K562 (cell line): Measurements from ENCODE around the gene C16orf90. TPM values are rescaled to one million over a fixed set of nuclear protein-coding genes. Genes with fewer than 3 reads are reported as not detected.

Experiments
- ATAC-seq: fragments of 200-7000 bp; cut with Tn5 transposase; 3 replicates; pipeline ENCODE4 v1.9.1; 2020; ENCODE audit warnings: moderate library complexity
- BruUV-seq: library from RNA; stranded (reverse); fragments of 400-500 nt; replicated peaks from 2 replicates; lab custom pipeline; 2021; lab: Mats Ljungman, UMichigan
- CTCF ChIA-PET: fragments of 300-600 bp; formaldehyde crosslinking; extraction: SDS; loops from one replicate; lab custom pipeline; 2021; ENCODE audit warnings: low intra/inter-chr PET ratio; lab: Yijun Ruan, JAX
- POLR2A ChIA-PET: fragments of 300-600, 350-650 bp; sonication (Branson Sonifier 250); formaldehyde crosslinking; extraction: SDS; loops from one replicate; lab custom pipeline; 2021; ENCODE audit warnings: antibody characterized with exemption, inconsistent platforms; lab: Yijun Ruan, JAX
- DNase-seq, 4 experiments: peaks; one replicate each; pipeline versions ENCODE4 v3.0.0 to v3.0.0-alpha.2; 2011 to 2018; ENCODE audit warnings: low spot score in 3 of 4, mixed read lengths in 3 of 4; ENCODE audit errors: extremely low read depth in 1 of 4
- FAIRE-seq: peaks from 2 replicates; lab custom pipeline; 2011; peaks lifted over from hg19 to GRCh38; lab: Jason Lieb, UNC
- H2AFZ ChIP-seq: 2 replicates; pipeline ENCODE4 v1.6.0; 2011; ENCODE audit warnings: low read depth, low read length, control low read depth, inconsistent platforms
- H3K27ac ChIP-seq: fragments of 200-600 bp; 3 replicates; pipeline ENCODE4 v1.8.0; 2011; ENCODE audit warnings: low read depth, mild to moderate bottlenecking, control low read depth, inconsistent platforms, low read length, moderate library complexity, mixed read lengths; ENCODE audit errors: extremely low read depth
- H3K27me3 ChIP-seq, 2 experiments: fragments of 300-600 bp in 1 of 2; 2 replicates in 1 of 2; 3 replicates in 1 of 2; pipeline versions ENCODE4 v1.6.0 to v1.8.0; 2011; ENCODE audit warnings: inconsistent platforms in 2 of 2, low read length in 2 of 2, mild to moderate bottlenecking in 1 of 2, mixed read lengths in 1 of 2, moderate library complexity in 1 of 2; ENCODE audit not compliant: control insufficient read depth in 2 of 2, insufficient read depth in 2 of 2
- H3K36me3 ChIP-seq: fragments of 300-600 bp; 3 replicates; pipeline ENCODE4 v1.8.0; 2011; ENCODE audit warnings: mild to moderate bottlenecking, low read length, inconsistent platforms; ENCODE audit not compliant: control insufficient read depth, insufficient read depth
- H3K4me1 ChIP-seq, 2 experiments: fragments of 200-600 bp in 1 of 2; replicated peaks in 1 of 2; 2 replicates in 1 of 2; 3 replicates in 1 of 2; pipeline versions ENCODE4 v1.5.1 to v1.8.0; 2011; ENCODE audit warnings: inconsistent platforms in 2 of 2, low read length in 2 of 2, mild to moderate bottlenecking in 1 of 2, mixed read lengths in 1 of 2, moderate library complexity in 1 of 2; ENCODE audit not compliant: control insufficient read depth in 2 of 2, insufficient read depth in 2 of 2
- H3K4me2 ChIP-seq: 2 replicates; pipeline ENCODE4 v1.6.1; 2011; ENCODE audit warnings: low read length, control low read depth, inconsistent platforms, mixed read lengths; ENCODE audit not compliant: insufficient read depth
- H3K4me3 ChIP-seq: fragments of 200-600 bp; sonication (generic), shearing (Covaris generic); 2 replicates; pipeline ENCODE4 v1.5.1; 2016; ENCODE audit warnings: control low read depth, inconsistent platforms
- H3K79me2 ChIP-seq: fragments of 200-600 bp; 3 replicates; pipeline ENCODE4 v1.8.0; 2011; ENCODE audit warnings: low read length, inconsistent platforms; ENCODE audit not compliant: control insufficient read depth, insufficient read depth
- H3K9ac ChIP-seq, 2 experiments: 2 replicates each; pipeline versions ENCODE4 v1.6.0 to v1.6.1; 2011; ENCODE audit warnings: low read depth in 2 of 2, low read length in 2 of 2, control low read depth in 1 of 2, inconsistent platforms in 1 of 2, mild to moderate bottlenecking in 1 of 2, mixed read lengths in 1 of 2; ENCODE audit not compliant: insufficient read depth in 1 of 2
- H3K9me1 ChIP-seq: one replicate; pipeline ENCODE4 v1.6.0; 2011; ENCODE audit warnings: inconsistent platforms, mild to moderate bottlenecking, low read length, moderate library complexity; ENCODE audit not compliant: control insufficient read depth, insufficient read depth
- H3K9me3 ChIP-seq: replicated peaks from 2 replicates; pipeline ENCODE4 v1.5.1; 2011; ENCODE audit warnings: low read depth, low read length, inconsistent platforms; ENCODE audit not compliant: control insufficient read depth, insufficient read depth
- H4K20me1 ChIP-seq: replicated peaks from 2 replicates; pipeline ENCODE4 v1.6.1; 2011; ENCODE audit warnings: low read length, inconsistent platforms, mixed read lengths; ENCODE audit not compliant: control insufficient read depth, insufficient read depth
- ELF4 ChIP-seq: fragments of 450-650 bp; formaldehyde crosslinking; IDR thresholded peaks from 2 replicates; pipeline ENCODE4 v1.4.0; 2022; ENCODE audit warnings: missing genetic modification characterization
- HES1 ChIP-seq: fragments of 450-650 bp; IDR thresholded peaks from 2 replicates; pipeline ENCODE4 v1.6.1; 2016; ENCODE audit warnings: low read depth, mild to moderate bottlenecking, moderate library complexity
- HEY1 ChIP-seq: fragments of 250-450 bp; sonication (Bioruptor Pico); IDR thresholded peaks from 2 replicates; pipeline ENCODE4 v1.5.0; 2020; ENCODE audit warnings: mild to moderate bottlenecking, moderate library complexity, borderline replicate concordance
- JUN ChIP-seq, 2 experiments: sonication (generic) in 1 of 2; formaldehyde crosslinking in 1 of 2; IDR thresholded peaks; 2 replicates each; pipeline versions ENCODE4 v1.6.1 to v1.8.0; 2012 to 2022; ENCODE audit warnings: borderline replicate concordance in 2 of 2, mild to moderate bottlenecking in 2 of 2, improper control_type of control experiment in 1 of 2, low read depth in 1 of 2, low read length in 1 of 2, missing genetic modification reagents in 1 of 2
- KLF10 ChIP-seq: fragments of 250-450 bp; sonication (Bioruptor Pico); IDR thresholded peaks from 2 replicates; pipeline ENCODE4 v1.6.1; 2021; ENCODE audit warnings: matching md5 sums
- NFATC3 ChIP-seq: fragments of 450-650 bp; IDR thresholded peaks from 2 replicates; pipeline ENCODE4 v1.6.1; 2017; ENCODE audit warnings: mild to moderate bottlenecking
- PHB ChIP-seq: fragments of 250-450 bp; sonication (Bioruptor Pico); IDR thresholded peaks from 2 replicates; pipeline ENCODE4 v1.5.0; 2021
- PHF20 ChIP-seq: fragments of 450-650 bp; IDR thresholded peaks from 2 replicates; pipeline ENCODE4 v1.6.1; 2018; ENCODE audit not compliant: partially characterized antibody
- PTTG1 ChIP-seq: fragments of 450-650 bp; IDR thresholded peaks from 2 replicates; pipeline ENCODE4 v1.6.1; 2016; ENCODE audit warnings: low read depth, mild to moderate bottlenecking, missing genetic modification characterization, missing compliant biosample characterization
- TRIM24 ChIP-seq, 2 experiments: fragments of 450-650 bp; IDR thresholded peaks; 2 replicates each; pipeline ENCODE4 v1.6.1; 2016
- U2AF2 ChIP-seq: fragments of 200-400 bp; formaldehyde crosslinking; optimal IDR thresholded peaks from 2 replicates; pipeline ENCODE3; 2017; ENCODE audit warnings: low read depth, mild to moderate bottlenecking, low read length
- ZKSCAN1 ChIP-seq: fragments of 150-350 bp; IDR thresholded peaks from 2 replicates; pipeline ENCODE4 v1.6.1; 2016; ENCODE audit warnings: low read depth, low read length
- ZNF212 ChIP-seq: fragments of 450-650 bp; formaldehyde crosslinking; IDR thresholded peaks from 2 replicates; pipeline ENCODE4 v1.4.0; 2020; ENCODE audit warnings: mild to moderate bottlenecking
- WGBS: fragments of 100-300 bp; shearing (Covaris generic); methylation state at CpG from one replicate; pipeline ENCODE4 v1.1.6; 2016; ENCODE audit warnings: low coverage, mixed read lengths; ENCODE audit not compliant: insufficient coverage; ENCODE audit errors: missing lambda C conversion rate; 5-methylcytosine and 5-hydroxymethylcytosine counted together
- in situ Hi-C: fragments of 300-500 bp; cut with MboI; formaldehyde crosslinking; loops from 4 replicates; pipeline ENCODE4 v1.15.0; 2018; ENCODE audit warnings: inconsistent platforms, mixed read lengths
- intact Hi-C: fragments of 100-400 bp; cut with micrococcal nuclease; formaldehyde crosslinking; loops from 2 replicates; pipeline ENCODE4 v1.14.2; 2022
- polyA plus RNA-seq, 8 experiments: library from polyadenylated mRNA; depleted of rRNA in 4 of 8; stranded (reverse) in 5 of 8; unstranded in 3 of 8; fragments of >200 nt; fragmentation: Nextera tagmentation in 2 of 8; fragmentation: Illumina TruSeq in 1 of 8; extraction: Ambion mirVana in 2 of 8; extraction: Trizol in 1 of 8; gene quantifications; 2 replicates each; pipeline versions ENCODE4 v1.2.1 to v1.2.3, GENCODE V29; 2011 to 2014; ENCODE audit warnings: inconsistent platforms in 1 of 8, missing spikeins in 1 of 8
- total RNA-seq, 7 experiments: library from RNA; depleted of rRNA in 6 of 7; stranded (reverse); fragments of >200 nt in 6 of 7; fragmentation: Illumina TruSeq in 2 of 7; extraction: Trizol in 2 of 7; gene quantifications; 2 replicates each; pipeline versions ENCODE4 v1.2.1 to v1.2.3, GENCODE V29; 2011 to 2021; ENCODE audit warnings: low replicate concordance in 1 of 7

Gene C16orf90
- total and polyA plus RNA-seq, 9 of the 15 experiments (the other 6 are each of a cell fraction or from before 2014, with no cell fraction given), result not detected

- in situ Hi-C loops, result no loop called here
- H3K36me3 ChIP-seq, result peaks cover 11% of the 10 kb centered on the region; the same call in 2 of the 3 replicates
Measured at GRCh38 chr16:3465301-3465700, 30.0 kb downstream of the C16orf90 start.

More at GRCh38 chr16:3465301-3465700, 30.0 kb downstream of the C16orf90 start:
- no peak overlapping the region for H2AFZ ChIP-seq
- no TSS peak for BruUV-seq
- H3K9ac ChIP-seq, result no peak overlapping the region
- FAIRE-seq (no peak), ATAC-seq (no peak), DNase-seq (no peak)
- CTCF ChIA-PET, result no interaction called here
- no peaks in the 10 kb centered on the region for H3K27me3 ChIP-seq
- H3K79me2 ChIP-seq, result peaks cover 62% of the 10 kb centered on the region
- no peak overlapping the region for H3K4me2 ChIP-seq
- H3K9me1 ChIP-seq, result peaks cover 2% of the 10 kb centered on the region
- H3K9me3 ChIP-seq, result no peaks in the 10 kb centered on the region
- H3K4me3 ChIP-seq, result no peak overlapping the region
- TF ChIP-seq ZKSCAN1, result no peak
- no peak for TF ChIP-seq ELF4
- TF ChIP-seq ZNF212 (CRISPR knock-in tag), result no peak
- TF ChIP-seq HEY1, result no peak
- no peak for TF ChIP-seq KLF10 (CRISPR knock-in tag)
- no peak for TF ChIP-seq PHB
- TF ChIP-seq JUN (IDR thresholded peaks at IDR 0.05; ENCODE audit: borderline replicate concordance, low read depth, low read length), result no peak
- TF ChIP-seq JUN (CRISPR knock-in tag; IDR thresholded peaks at IDR 0.05; ENCODE audit: borderline replicate concordance), result no peak
- no peak for TF ChIP-seq PHF20
- TF ChIP-seq HES1, result no peak
- no peak for TF ChIP-seq U2AF2
- no peak for TF ChIP-seq PTTG1 (tag)
- no peak for TF ChIP-seq NFATC3
- TF ChIP-seq TRIM24 (IDR thresholded peaks at IDR 0.05), result no peak
- TF ChIP-seq, all 486 proteins: peak for 0
- H4K20me1 ChIP-seq, result peaks cover 8% of the 10 kb centered on the region; the same call in 1 of the 2 replicates
- POLR2A ChIA-PET, result no interaction called here
- WGBS, result 92% methylated on average over 9 of the region's 12 CpGs
- peaks cover 6 to 7% of the 10 kb centered on the region in 2 experiments; a peak in 3 of 5 replicates for H3K4me1 ChIP-seq
- intact Hi-C loops, result no loop called here
- H3K27ac ChIP-seq, result no peak overlapping the region
